Measurements from ENCODE around the gene SORCS2.

GRCh38 chr4:7469023-7469422, 276.7 kb downstream of the SORCS2 start:
- TF ChIP-seq CTCF (IDR thresholded peaks at IDR 0.05): no peak
- no peak for TF ChIP-seq POLR2A (IDR thresholded peaks at IDR 0.05)
- TF ChIP-seq EP300 (IDR thresholded peaks at IDR 0.05): no peak
